A549 (cell line): ENCODE measurements around the gene MSANTD3. TPM values are rescaled to one million over a fixed set of nuclear protein-coding genes. Genes with fewer than 3 reads are reported as not detected.

ENCODE experiments used
- polyA plus RNA-seq, 4 experiments: library from polyadenylated mRNA; depleted of rRNA in 3 of 4; stranded (reverse); fragments of >200 nt; fragmentation: RNase III in 1 of 4; extraction: RNeasy Plus Mini Kit Qiagen cat#74134 plus additional on column Dnase treatment in 1 of 4; gene quantifications; 2 replicates in 3 of 4; 3 replicates in 1 of 4; pipeline ENCODE4 v1.2.3, GENCODE V29; 2011 to 2017

MSANTD3 gene
- polyA plus RNA-seq, 2 of the 4 experiments (the other 2 are of a cell fraction): 43.5 to 66.7 TPM

Other genes with a start within 250 kb of the MSANTD3 start
- 31.2 and 37.0 TPM in 2 replicates for gene TEX10, start 74.2 kb upstream of the MSANTD3 start, polyA plus RNA-seq (2011; rRNA removed)
- gene TEX10, start 74.2 kb upstream of the MSANTD3 start, polyA plus RNA-seq (2017; fragmentation: RNase III; extraction: RNeasy Plus Mini Kit Qiagen cat#74134 plus additional on column Dnase treatment): 22.1 to 25.1 TPM (median 24.1 TPM) in 3 replicates
- 0.09 and 0.31 TPM in 2 replicates for gene TMEFF1, start 46.0 kb downstream of the MSANTD3 start, polyA plus RNA-seq (2011; rRNA removed)
- 0.37 to 0.65 TPM (median 0.61 TPM) in 3 replicates for gene TMEFF1, start 46.0 kb downstream of the MSANTD3 start, polyA plus RNA-seq (2017; fragmentation: RNase III; extraction: RNeasy Plus Mini Kit Qiagen cat#74134 plus additional on column Dnase treatment)
- 0.57 and 0.61 TPM in 2 replicates for gene CAVIN4, start 150.9 kb downstream of the MSANTD3 start, polyA plus RNA-seq (2011; rRNA removed)
- gene CAVIN4, start 150.9 kb downstream of the MSANTD3 start, polyA plus RNA-seq (2017; fragmentation: RNase III; extraction: RNeasy Plus Mini Kit Qiagen cat#74134 plus additional on column Dnase treatment): 0.62 to 0.86 TPM (median 0.79 TPM) in 3 replicates